OCI-LY7 (cell line): ENCODE results near the gene ACP7.

Experiments used
- CTCF ChIP-seq: fragments of 200-600 bp; sonication (generic); conservative IDR thresholded peaks from 2 replicates; pipeline ENCODE4 v1.5.1; 2014; ENCODE audit warnings: mild to moderate bottlenecking, antibody characterized with exemption, low read length, moderate library complexity, mixed read lengths
- EZH2phosphoT487 ChIP-seq: fragments of 200-600 bp; sonication (generic); IDR thresholded peaks from 2 replicates; pipeline ENCODE4 v1.6.1; 2018; ENCODE audit warnings: low read depth, borderline replicate concordance, mild to moderate bottlenecking, mixed run types, antibody characterized with exemption, low read length, moderate library complexity, mixed read lengths

GRCh38 chr19:39082745-39083598 is 1.2 kb upstream of the ACP7 start:
- TF ChIP-seq CTCF (no peak), EZH2phosphoT487 (no peak)
